ENCODE results near the gene ERCC6L. TPM values are rescaled to one million over a fixed set of nuclear protein-coding genes. Genes with fewer than 3 reads are reported as not detected.

ERCC6L gene
- polyA plus RNA-seq, 1 donor (not counting 4 experiments of a cell fraction or from before 2014, with no cell fraction given): 4.1 TPM

- no peak for DNase-seq (ENCODE audit: low read depth, low spot score)
- Histone ChIP-seq H3K36me3 (ENCODE audit: control insufficient read depth in 2 of 2, extremely low read depth in 1 of 2, insufficient read depth in 2 of 2, low read length in 2 of 2) (peaks cover 35 to 63% of the 10 kb centered on the region in 2 experiments), H3K4me1 (ENCODE audit: control insufficient read depth, extremely low read depth, insufficient read depth, low read length) (peaks cover 64% of the 10 kb centered on the region), H3K79me2 (ENCODE audit: control insufficient read depth, insufficient read depth, low read length) (peaks cover 40% of the 10 kb centered on the region), H3K4me3 (ENCODE audit: control insufficient read depth in 2 of 3, extremely low read depth in 1 of 3, insufficient read depth in 2 of 3, low read depth in 1 of 3, low read length in 3 of 3) (no peak overlapping the region), H3K9ac (ENCODE audit: control insufficient read depth, extremely low read depth, insufficient read depth, low read length) (no peak overlapping the region), H3K9me1 (ENCODE audit: control insufficient read depth, extremely low read depth, insufficient read depth, low read length) (peaks cover 4% of the 10 kb centered on the region), H3K27ac (ENCODE audit: control insufficient read depth, insufficient read depth, low read length) (peak overlapping the region; percentile 22), H4K20me1 (ENCODE audit: control insufficient read depth, extremely low read depth, insufficient read depth, low read length) (peaks cover 49% of the 10 kb centered on the region), H3K27me3 (ENCODE audit: control insufficient read depth, extremely low read depth, insufficient read depth, low read length) (no peaks in the 10 kb centered on the region), H2AFZ (ENCODE audit: control insufficient read depth, low read length) (no peak overlapping the region), H3K9me3 (ENCODE audit: control insufficient read depth, low read depth, low read length) (no peaks in the 10 kb centered on the region), H3K4me2 (ENCODE audit: control insufficient read depth, extremely low read depth, insufficient read depth, low read depth, low read length) (peak overlapping the region; percentile 91)
- FAIRE-seq: no peak
- dilution Hi-C loops (cut with MboI; ENCODE audit: extremely low pct_ligation_motif_present, low sequenced_read_pairs): no loop called here
- TF ChIP-seq CTCF (optimal IDR thresholded peaks at IDR 0.05 in 1 of 3, IDR thresholded peaks at IDR 0.05 in 1 of 3, conservative IDR thresholded peaks at IDR 0.05 in 1 of 3; ENCODE audit: extremely low read depth in 1 of 3, insufficient read depth in 2 of 3, low read length in 3 of 3): no peak
- no peak for TF ChIP-seq EZH2 (IDR thresholded peaks at IDR 0.05; ENCODE audit: low read length)
Measured at GRCh38 chrX:72273718-72274117, 34.9 kb upstream of the ERCC6L start.

- Histone ChIP-seq H3K4me2 (ENCODE audit: control insufficient read depth, extremely low read depth, insufficient read depth, low read depth, low read length) (peak overlapping the region; percentile 58), H3K79me2 (ENCODE audit: control insufficient read depth, insufficient read depth, low read length) (peaks cover 40% of the 10 kb centered on the region), H2AFZ (ENCODE audit: control insufficient read depth, low read length) (no peak overlapping the region), H3K27ac (ENCODE audit: control insufficient read depth, insufficient read depth, low read length) (peak overlapping the region; percentile 22), H4K20me1 (ENCODE audit: control insufficient read depth, extremely low read depth, insufficient read depth, low read length) (peaks cover 53% of the 10 kb centered on the region), H3K36me3 (ENCODE audit: control insufficient read depth in 2 of 2, extremely low read depth in 1 of 2, insufficient read depth in 2 of 2, low read length in 2 of 2) (peaks cover 43 to 66% of the 10 kb centered on the region in 2 experiments), H3K9me1 (ENCODE audit: control insufficient read depth, extremely low read depth, insufficient read depth, low read length) (peaks cover 4% of the 10 kb centered on the region), H3K4me1 (ENCODE audit: control insufficient read depth, extremely low read depth, insufficient read depth, low read length) (peaks cover 64% of the 10 kb centered on the region), H3K9ac (ENCODE audit: control insufficient read depth, extremely low read depth, insufficient read depth, low read length) (no peak overlapping the region), H3K9me3 (ENCODE audit: control insufficient read depth, low read depth, low read length) (no peaks in the 10 kb centered on the region), H3K4me3 (ENCODE audit: control insufficient read depth in 2 of 3, extremely low read depth in 1 of 3, insufficient read depth in 2 of 3, low read depth in 1 of 3, low read length in 3 of 3) (no peak overlapping the region), H3K27me3 (ENCODE audit: control insufficient read depth, extremely low read depth, insufficient read depth, low read length) (no peaks in the 10 kb centered on the region)
- FAIRE-seq: peak; percentile 89
- no peak for DNase-seq (ENCODE audit: low read depth, low spot score)
- no peak for TF ChIP-seq EZH2 (IDR thresholded peaks at IDR 0.05; ENCODE audit: low read length)
- no peak for TF ChIP-seq CTCF (optimal IDR thresholded peaks at IDR 0.05 in 1 of 3, IDR thresholded peaks at IDR 0.05 in 1 of 3, conservative IDR thresholded peaks at IDR 0.05 in 1 of 3; ENCODE audit: extremely low read depth in 1 of 3, insufficient read depth in 2 of 3, low read length in 3 of 3)
- dilution Hi-C loops (cut with MboI; ENCODE audit: extremely low pct_ligation_motif_present, low sequenced_read_pairs): no loop called here
Measured at GRCh38 chrX:72272868-72273267, 34.0 kb upstream of the ERCC6L start.

All from keratinocyte (primary cell).